ENCODE data around the gene ZNF532.

DNA sequence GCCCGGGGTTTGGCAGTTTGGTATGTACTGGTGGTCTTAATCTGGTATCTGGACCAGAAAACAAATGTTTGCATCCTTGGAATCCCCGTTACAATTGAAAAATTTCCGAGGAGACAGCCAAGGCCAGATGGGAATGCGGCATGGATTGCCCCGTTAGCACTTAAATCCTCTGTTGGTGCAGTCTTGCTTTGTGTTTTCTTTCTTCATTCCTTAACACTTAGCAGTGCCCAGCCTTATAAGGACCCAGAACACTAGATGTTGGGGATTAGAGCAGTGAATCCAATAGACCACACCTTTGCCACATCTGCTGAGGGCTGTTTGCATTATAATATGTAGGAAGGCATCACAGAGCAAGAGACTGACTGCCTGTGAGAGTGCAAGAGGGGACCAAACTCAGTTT, 12.8 kb upstream of the ZNF532 start:
- TF ChIP-seq, protein P1, sequence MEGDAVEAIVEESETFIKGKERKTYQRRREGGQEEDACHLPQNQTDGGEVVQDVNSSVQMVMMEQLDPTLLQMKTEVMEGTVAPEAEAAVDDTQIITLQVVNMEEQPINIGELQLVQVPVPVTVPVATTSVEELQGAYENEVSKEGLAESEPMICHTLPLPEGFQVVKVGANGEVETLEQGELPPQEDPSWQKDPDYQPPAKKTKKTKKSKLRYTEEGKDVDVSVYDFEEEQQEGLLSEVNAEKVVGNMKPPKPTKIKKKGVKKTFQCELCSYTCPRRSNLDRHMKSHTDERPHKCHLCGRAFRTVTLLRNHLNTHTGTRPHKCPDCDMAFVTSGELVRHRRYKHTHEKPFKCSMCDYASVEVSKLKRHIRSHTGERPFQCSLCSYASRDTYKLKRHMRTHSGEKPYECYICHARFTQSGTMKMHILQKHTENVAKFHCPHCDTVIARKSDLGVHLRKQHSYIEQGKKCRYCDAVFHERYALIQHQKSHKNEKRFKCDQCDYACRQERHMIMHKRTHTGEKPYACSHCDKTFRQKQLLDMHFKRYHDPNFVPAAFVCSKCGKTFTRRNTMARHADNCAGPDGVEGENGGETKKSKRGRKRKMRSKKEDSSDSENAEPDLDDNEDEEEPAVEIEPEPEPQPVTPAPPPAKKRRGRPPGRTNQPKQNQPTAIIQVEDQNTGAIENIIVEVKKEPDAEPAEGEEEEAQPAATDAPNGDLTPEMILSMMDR (IDR thresholded peaks at IDR 0.05): no peak
- TF ChIP-seq POLR2A (IDR thresholded peaks at IDR 0.05): no peak

Data from heart left ventricle (tissue), 13 donors.